Stimulated activated CD4-positive, alpha-beta T cell treated with anti-CD3 and anti-CD28 coated beads, Interleukin-2, amount 100 ng/mL, for 48 hours (primary cell): Measurements from ENCODE around the gene VPS8.
A peak's percentile ranks its signal among the peaks of the same experiment; 100 is the strongest.

Source experiments
- DNase-seq, 2 donors: peaks; one replicate each; pipeline ENCODE4 v3.0.0-alpha.2; 2020

VPS8 gene

DNA sequence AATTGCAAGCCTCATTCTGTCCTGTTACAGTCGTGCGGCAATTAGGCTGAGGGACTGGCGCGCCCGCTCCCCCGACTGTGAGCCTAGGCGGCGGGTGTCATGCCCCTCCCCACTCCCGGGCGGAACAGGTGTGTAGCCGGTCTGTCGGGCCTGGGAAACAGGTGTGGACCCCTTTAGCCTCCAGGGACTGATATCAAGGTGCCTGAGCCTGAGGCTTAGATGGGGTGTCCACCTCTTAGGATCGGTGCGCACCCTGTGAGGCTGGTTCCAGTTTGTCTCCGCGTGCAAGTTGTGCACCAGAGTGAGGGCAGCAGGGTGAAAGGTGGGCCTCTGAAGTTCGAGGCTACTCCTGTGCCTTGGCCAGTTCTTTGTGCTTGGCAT is 686 bp downstream of the VPS8 start:
- DNase-seq: peak; percentile 13

GRCh38 chr3:184813357-184813756 is 1.4 kb downstream of the VPS8 start:
- DNase-seq: no peak

DNA sequence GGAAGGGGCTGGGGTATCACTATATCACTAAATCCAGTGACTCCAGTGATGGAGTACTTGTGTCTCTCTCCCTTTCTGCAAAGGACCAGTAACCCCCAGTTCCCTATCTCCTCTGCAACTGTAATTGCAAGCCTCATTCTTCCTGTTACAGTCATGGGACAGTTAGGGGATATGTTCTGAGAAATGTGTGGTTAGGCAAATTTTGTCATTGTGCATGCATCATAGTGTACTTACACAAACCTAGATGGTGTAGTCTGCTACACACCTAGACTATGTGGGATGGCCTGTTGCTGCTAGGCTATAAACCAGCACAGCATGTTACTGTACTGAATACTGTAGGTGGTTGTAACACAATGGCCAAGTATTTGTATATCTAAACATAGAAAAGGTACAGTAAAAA is 2.2 kb downstream of the VPS8 start:
- DNase-seq: no peak

- no peak for DNase-seq
Observed at GRCh38 chr3:184815046-184815930, 3.3 kb downstream of the VPS8 start.

DNA sequence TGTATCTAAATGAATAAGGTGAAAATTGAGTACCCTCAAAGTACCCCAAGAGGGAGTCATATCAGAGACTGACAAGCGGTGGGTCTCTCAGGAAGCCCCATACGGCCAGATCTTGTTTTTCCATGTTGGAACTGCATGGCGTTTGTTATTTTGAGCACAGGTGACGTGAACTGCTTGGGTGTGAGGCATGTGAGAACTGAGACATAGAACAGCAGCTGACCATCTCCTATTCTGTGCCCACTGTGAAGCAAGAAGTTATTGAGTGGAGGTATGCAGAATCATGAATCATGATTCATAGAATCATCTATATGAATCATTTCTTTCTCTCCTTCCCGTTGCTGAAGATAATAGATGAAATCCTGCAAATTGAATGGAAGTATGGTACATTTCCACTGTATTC is 4.6 kb downstream of the VPS8 start:
- DNase-seq: no peak

GRCh38 chr3:184820525-184820924 is 8.6 kb downstream of the VPS8 start:
- no peak for DNase-seq

DNA sequence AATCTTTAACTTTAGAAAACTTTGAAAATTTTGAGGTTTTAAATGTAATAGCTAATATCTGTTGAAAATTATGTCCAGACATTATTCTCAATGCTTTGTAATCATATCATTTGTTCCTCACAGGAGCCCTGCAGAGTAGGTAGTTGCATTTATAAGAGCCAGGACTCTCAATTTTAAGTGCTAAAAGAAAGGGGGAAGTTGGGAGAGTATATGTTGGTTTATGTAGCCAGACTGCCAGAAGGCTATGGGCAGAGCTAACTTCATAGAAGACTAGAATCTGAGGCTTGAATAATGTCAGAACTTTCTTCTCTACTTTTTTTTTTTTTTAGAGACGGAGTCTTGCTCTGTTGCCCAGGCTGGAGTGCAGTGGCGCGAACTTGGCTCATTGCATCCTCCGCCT is 9.1 kb downstream of the VPS8 start:
- no peak for DNase-seq

GRCh38 chr3:184822081-184822480 is 10.1 kb downstream of the VPS8 start:
- DNase-seq: no peak

GRCh38 chr3:184822654-184823053 is 10.7 kb downstream of the VPS8 start:
- DNase-seq: no peak

DNA sequence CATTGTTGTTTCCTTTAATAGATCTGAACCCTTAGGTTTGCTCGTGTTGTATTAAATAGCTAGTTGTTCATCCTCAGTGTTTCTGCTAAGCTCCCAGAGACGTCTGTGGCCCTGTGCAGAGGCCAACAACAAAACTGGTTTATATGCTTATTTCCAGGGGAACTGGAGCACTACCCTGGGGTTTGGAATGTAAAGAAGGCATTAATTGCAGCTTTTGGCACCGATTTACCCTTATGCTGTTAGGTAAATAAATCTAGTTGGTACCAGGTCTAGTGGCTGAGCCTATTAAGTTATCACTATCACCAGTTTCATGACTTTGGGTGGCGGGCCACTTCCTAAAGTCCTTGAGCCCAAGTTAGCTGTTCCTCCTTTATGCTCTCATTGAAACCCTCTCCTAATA is 12.0 kb downstream of the VPS8 start:
- no peak for DNase-seq

DNA sequence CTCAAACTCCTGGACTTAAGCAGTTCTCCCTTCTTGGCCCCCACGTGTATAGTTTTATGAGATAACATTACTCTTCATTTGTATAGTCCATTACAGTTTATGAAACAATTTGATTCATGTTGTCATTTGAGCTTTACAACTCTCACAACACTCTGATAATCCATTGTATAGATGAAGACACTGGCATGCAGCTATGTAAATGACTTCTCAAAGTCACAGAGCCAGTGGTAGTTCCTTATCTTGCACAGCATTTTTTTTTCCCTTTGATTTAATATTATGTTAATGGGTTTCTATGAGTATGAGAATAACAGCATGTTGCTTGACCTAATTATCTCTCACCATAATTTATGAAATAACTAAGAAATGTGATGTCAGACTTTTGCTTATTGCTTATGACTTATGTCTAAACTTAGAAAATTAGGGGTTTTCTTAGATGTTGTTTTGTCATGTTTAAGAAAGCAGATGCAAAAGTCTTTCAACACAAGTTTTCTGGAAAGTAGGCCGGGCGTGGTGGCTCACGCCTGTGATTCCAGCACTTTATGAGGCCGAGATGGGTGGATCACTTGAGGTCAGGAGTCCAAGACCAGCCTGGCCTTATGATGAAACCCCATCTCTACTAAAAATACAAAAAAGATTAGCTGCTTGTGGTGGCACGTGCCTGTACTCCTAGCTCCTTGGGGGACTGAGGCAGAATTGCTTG is 13.3 kb downstream of the VPS8 start:
- no peak for DNase-seq

DNA sequence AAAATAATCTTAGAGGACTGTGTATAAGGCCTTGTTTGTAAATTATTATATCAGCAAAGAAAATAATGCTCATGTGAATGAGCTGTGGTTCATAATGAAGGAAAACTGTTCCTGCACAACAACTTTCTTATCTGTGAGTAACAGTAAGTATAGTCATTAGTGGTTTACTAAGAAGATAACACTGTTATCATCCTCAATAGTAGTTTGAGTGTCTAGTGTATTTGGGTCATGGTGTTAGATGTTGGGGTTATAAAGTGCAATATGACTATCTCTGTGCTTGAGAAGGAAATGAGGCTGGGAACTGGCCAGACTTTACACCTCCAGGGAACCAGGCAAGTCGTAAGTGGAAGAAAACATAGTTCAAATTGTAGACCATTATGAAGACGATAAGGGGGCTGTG is 15.6 kb downstream of the VPS8 start:
- DNase-seq: no peak

DNA sequence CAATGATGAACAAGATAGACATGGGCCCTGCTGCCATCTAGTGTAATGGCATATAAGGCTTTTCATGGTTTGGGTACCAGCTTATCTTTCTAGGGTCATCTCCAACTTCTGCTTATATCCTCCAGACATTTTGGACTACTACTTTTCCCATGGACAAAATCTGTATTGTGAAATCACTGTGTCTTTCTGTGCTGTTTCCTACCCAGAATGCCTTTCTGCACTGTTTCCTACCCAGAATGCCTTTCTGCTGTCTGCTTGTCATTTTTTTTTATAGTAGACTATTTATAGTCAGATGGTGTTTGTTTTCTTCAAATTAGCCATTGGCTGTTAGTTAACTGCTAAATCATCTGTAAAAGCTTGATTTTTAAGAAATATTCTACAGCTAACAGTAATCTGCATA is 20.1 kb downstream of the VPS8 start:
- DNase-seq: no peak

DNA sequence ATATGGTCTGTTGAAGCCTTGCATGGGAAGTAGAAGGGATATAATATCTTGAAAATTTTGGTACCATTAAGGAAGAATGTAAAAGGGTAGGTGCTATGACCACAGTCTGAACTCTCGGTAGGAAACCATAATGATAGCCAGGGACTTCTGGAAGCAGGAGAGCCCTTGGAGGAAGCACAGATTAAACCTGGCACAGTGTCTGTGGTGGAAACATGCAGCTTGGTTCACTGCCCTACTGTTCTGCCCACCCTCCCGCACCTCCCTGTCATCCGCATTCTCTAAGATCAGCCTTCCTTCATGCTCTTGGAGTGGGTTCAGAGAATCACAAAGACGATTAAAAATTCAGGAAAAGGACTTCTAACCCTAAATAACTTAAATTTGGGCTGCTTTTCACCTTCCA is 20.9 kb downstream of the VPS8 start:
- no peak for DNase-seq

- DNase-seq: no peak
Observed at GRCh38 chr3:184836090-184836822, 24.3 kb downstream of the VPS8 start.

GRCh38 chr3:184842433-184842832 is 30.5 kb downstream of the VPS8 start:
- no peak for DNase-seq

DNA sequence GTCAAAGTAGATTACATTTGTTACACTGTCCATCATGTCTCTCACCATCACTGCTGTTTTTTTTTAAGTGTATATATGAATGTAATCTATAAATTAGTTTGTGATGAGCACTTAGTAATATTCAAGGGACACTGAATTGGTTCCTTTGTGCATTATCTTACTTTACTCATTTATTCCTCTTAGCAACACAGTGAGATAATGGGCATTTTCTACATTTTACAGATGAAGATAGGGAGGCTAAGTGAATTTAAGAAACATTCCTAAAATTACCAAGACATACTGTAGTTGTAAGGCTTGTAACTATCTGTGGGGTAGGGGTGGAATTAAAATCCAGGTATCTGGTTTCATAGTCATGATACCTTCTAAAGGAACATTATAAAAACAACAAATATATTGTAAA is 33.9 kb downstream of the VPS8 start:
- no peak for DNase-seq

- DNase-seq: no peak
Observed at GRCh38 chr3:184846496-184846895, 34.5 kb downstream of the VPS8 start.

DNA sequence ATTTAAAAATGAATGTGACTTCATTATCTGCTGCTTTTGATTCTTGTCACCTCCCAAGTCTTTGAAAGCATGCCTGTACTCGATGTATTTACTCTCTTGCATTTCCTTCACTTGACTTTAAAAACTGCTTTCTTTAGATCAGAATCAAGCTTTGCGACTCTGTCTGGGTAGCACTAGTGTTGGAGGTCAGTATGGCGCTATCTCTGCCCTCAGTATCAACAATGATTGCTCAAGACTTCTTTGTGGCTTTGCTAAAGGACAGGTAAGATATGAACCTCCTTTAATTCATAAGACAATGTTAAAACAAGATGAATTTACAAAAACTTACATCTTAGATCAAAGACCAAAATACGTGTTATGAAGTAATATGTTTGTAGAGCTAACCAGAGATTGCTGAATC is 37.0 kb downstream of the VPS8 start:
- no peak for DNase-seq

GRCh38 chr3:184850201-184850600 is 38.2 kb downstream of the VPS8 start:
- no peak for DNase-seq

GRCh38 chr3:184857099-184857498 is 45.1 kb downstream of the VPS8 start:
- no peak for DNase-seq

DNA sequence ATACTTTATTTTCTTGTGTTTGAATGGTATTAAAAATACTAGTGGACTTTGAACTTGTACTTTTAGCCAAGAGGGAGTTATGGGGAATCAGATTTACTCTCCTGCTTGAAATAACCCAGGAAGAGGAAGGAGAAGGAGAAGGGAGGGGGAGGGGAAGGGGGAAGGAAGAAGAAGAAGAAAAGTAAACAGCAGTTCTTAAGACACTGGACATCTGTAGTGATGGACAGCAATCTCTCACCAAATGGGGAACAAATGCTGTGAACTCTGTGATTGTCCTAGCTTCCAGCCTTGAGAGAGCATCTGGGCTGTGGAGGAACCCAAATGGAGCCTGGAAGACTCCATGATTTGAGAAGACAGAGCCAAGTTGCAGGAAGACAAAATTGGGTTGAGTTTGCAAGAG is 52.0 kb downstream of the VPS8 start:
- DNase-seq: no peak

GRCh38 chr3:184868477-184868876 is 56.5 kb downstream of the VPS8 start:
- no peak for DNase-seq

GRCh38 chr3:184872200-184872599 is 60.2 kb downstream of the VPS8 start:
- DNase-seq: no peak
